ENCODE measurements around the gene RARB.

Gene RARB
- total RNA-seq = 0 to 1.0 (median 0.06) reads per million in 9 experiments

- DNase-seq (no peak), ATAC-seq (replicated peaks) (no peak)
- Mint-ChIP-seq H3K4me1 (ENCODE audit: low read depth in 2 of 2) (peaks cover 0 to 2% of the 10 kb centered on the region in 2 donors), H3K9me3 (no peaks in the 10 kb centered on the region), H3K4me3 (no peak within 1 kb of the TSS), H3K27ac (no peak within 1 kb of the TSS), H3K36me3 (ENCODE audit: insufficient read depth) (no peaks in the 10 kb centered on the region), H3K27me3 (peaks cover 33 to 51% of the 10 kb centered on the region in 2 donors)
Observed at GRCh38 chr3:25427942-25428788, at the start of gene RARB. RARB (plus strand) TSS chr3:25428263; CDS start chr3:25428732, 469 bp downstream.

- DNase-seq = no peak
- ATAC-seq (replicated peaks) = no peak
- Mint-ChIP-seq H3K4me1 (ENCODE audit: low read depth in 2 of 2) (no peaks in the 10 kb centered on the region), H3K27ac (no peak overlapping the region), H3K27me3 (peaks cover 0 to 5% of the 10 kb centered on the region in 2 donors), H3K4me3 (no peak overlapping the region), H3K36me3 (ENCODE audit: insufficient read depth) (no peaks in the 10 kb centered on the region), H3K9me3 (peaks cover 3 to 6% of the 10 kb centered on the region in 2 donors)
Observed at GRCh38 chr3:25378786-25379311, 49.2 kb upstream of the RARB start.

GRCh38 chr3:25380222-25380739 is 47.8 kb upstream of the RARB start:
- no peak overlapping the region for H3K27ac Mint-ChIP-seq
- peaks cover 0 to 3% of the 10 kb centered on the region in 2 donors for H3K9me3 Mint-ChIP-seq
- H3K4me3 Mint-ChIP-seq = no peak overlapping the region
- H3K36me3 Mint-ChIP-seq (ENCODE audit: insufficient read depth) = no peaks in the 10 kb centered on the region
- ATAC-seq (replicated peaks) = no peak
- H3K4me1 Mint-ChIP-seq (ENCODE audit: low read depth in 2 of 2) = no peaks in the 10 kb centered on the region
- DNase-seq = no peak
- peaks cover 5% of the 10 kb centered on the region in 2 donors for H3K27me3 Mint-ChIP-seq

GRCh38 chr3:25381083-25381482 is 47.0 kb upstream of the RARB start:
- H3K4me1 Mint-ChIP-seq (ENCODE audit: low read depth in 2 of 2) = no peaks in the 10 kb centered on the region
- ATAC-seq (replicated peaks) (no peak), DNase-seq (no peak)
- no peak overlapping the region for H3K27ac Mint-ChIP-seq
- peaks cover 5% of the 10 kb centered on the region in 2 donors for H3K27me3 Mint-ChIP-seq
- no peak overlapping the region for H3K4me3 Mint-ChIP-seq
- H3K36me3 Mint-ChIP-seq (ENCODE audit: insufficient read depth) = no peaks in the 10 kb centered on the region
- H3K9me3 Mint-ChIP-seq = peaks cover 0 to 3% of the 10 kb centered on the region in 2 donors

GRCh38 chr3:25384471-25384870 is 43.6 kb upstream of the RARB start:
- Mint-ChIP-seq H3K27me3 (peaks cover 5% of the 10 kb centered on the region in 2 donors), H3K4me3 (no peak overlapping the region), H3K27ac (no peak overlapping the region), H3K4me1 (ENCODE audit: low read depth in 2 of 2) (no peaks in the 10 kb centered on the region), H3K9me3 (peaks cover 0 to 1% of the 10 kb centered on the region in 2 donors), H3K36me3 (ENCODE audit: insufficient read depth) (no peaks in the 10 kb centered on the region)
- DNase-seq = no peak
- no peak for ATAC-seq (replicated peaks)

GRCh38 chr3:25385807-25386460 is 42.1 kb upstream of the RARB start:
- Mint-ChIP-seq H3K27ac (no peak overlapping the region), H3K36me3 (ENCODE audit: insufficient read depth) (no peaks in the 10 kb centered on the region), H3K27me3 (peaks cover 5% of the 10 kb centered on the region in 2 donors), H3K4me3 (no peak overlapping the region), H3K4me1 (ENCODE audit: low read depth in 2 of 2) (no peaks in the 10 kb centered on the region), H3K9me3 (peaks cover 0 to 1% of the 10 kb centered on the region in 2 donors)
- ATAC-seq (replicated peaks) (no peak), DNase-seq (no peak)

GRCh38 chr3:25386686-25387255 is 41.3 kb upstream of the RARB start:
- Mint-ChIP-seq H3K4me3 (no peak overlapping the region), H3K36me3 (ENCODE audit: insufficient read depth) (no peaks in the 10 kb centered on the region), H3K27ac (no peak overlapping the region), H3K27me3 (peaks cover 5% of the 10 kb centered on the region in 2 donors), H3K9me3 (peaks cover 0 to under 1% of the 10 kb centered on the region in 2 donors), H3K4me1 (ENCODE audit: low read depth in 2 of 2) (no peaks in the 10 kb centered on the region)
- ATAC-seq (replicated peaks) (no peak), DNase-seq (no peak)

GRCh38 chr3:25390605-25391004 is 37.5 kb upstream of the RARB start:
- no peaks in the 10 kb centered on the region for H3K36me3 Mint-ChIP-seq (ENCODE audit: insufficient read depth)
- no peaks in the 10 kb centered on the region for H3K27me3 Mint-ChIP-seq
- no peak overlapping the region for H3K27ac Mint-ChIP-seq

GRCh38 chr3:25396251-25396650 is 31.8 kb upstream of the RARB start:
- no peak overlapping the region for H3K27ac Mint-ChIP-seq
- no peak for DNase-seq
- no peak for ATAC-seq (replicated peaks)
- H3K4me1 Mint-ChIP-seq (ENCODE audit: low read depth in 2 of 2) = no peaks in the 10 kb centered on the region
- no peaks in the 10 kb centered on the region for H3K27me3 Mint-ChIP-seq
- no peak overlapping the region for H3K4me3 Mint-ChIP-seq
- peaks cover 0 to 14% of the 10 kb centered on the region in 2 donors for H3K9me3 Mint-ChIP-seq
- no peaks in the 10 kb centered on the region for H3K36me3 Mint-ChIP-seq (ENCODE audit: insufficient read depth)

More at GRCh38 chr3:25390605-25391004, 37.5 kb upstream of the RARB start:
- ATAC-seq (replicated peaks) (no peak), DNase-seq (no peak)
- Mint-ChIP-seq H3K4me1 (ENCODE audit: low read depth in 2 of 2) (no peaks in the 10 kb centered on the region), H3K9me3 (peaks cover 0 to 7% of the 10 kb centered on the region in 2 donors), H3K4me3 (no peak overlapping the region)

- Mint-ChIP-seq H3K27ac (no peak overlapping the region), H3K27me3 (no peaks in the 10 kb centered on the region), H3K4me1 (ENCODE audit: low read depth in 2 of 2) (no peaks in the 10 kb centered on the region), H3K4me3 (no peak overlapping the region), H3K9me3 (peaks cover 0 to 14% of the 10 kb centered on the region in 2 donors), H3K36me3 (ENCODE audit: insufficient read depth) (no peaks in the 10 kb centered on the region)
- DNase-seq (no peak), ATAC-seq (replicated peaks) (no peak)
Observed at GRCh38 chr3:25396686-25397085, 31.4 kb upstream of the RARB start.

- Mint-ChIP-seq H3K9me3 (peaks cover 0 to 14% of the 10 kb centered on the region in 2 donors), H3K36me3 (ENCODE audit: insufficient read depth) (no peaks in the 10 kb centered on the region), H3K4me3 (no peak overlapping the region), H3K27me3 (no peaks in the 10 kb centered on the region), H3K27ac (no peak overlapping the region), H3K4me1 (ENCODE audit: low read depth in 2 of 2) (no peaks in the 10 kb centered on the region)
- no peak for ATAC-seq (replicated peaks)
- DNase-seq = no peak
Observed at GRCh38 chr3:25397150-25397549, 30.9 kb upstream of the RARB start.

- Mint-ChIP-seq H3K27me3 (no peaks in the 10 kb centered on the region), H3K27ac (no peak overlapping the region), H3K36me3 (ENCODE audit: insufficient read depth) (no peaks in the 10 kb centered on the region), H3K4me1 (ENCODE audit: low read depth in 2 of 2) (no peaks in the 10 kb centered on the region), H3K4me3 (no peak overlapping the region), H3K9me3 (peaks cover 3 to 6% of the 10 kb centered on the region in 2 donors)
- no peak for DNase-seq
- no peak for ATAC-seq (replicated peaks)
Observed at GRCh38 chr3:25400587-25400986, 27.5 kb upstream of the RARB start.

GRCh38 chr3:25403968-25404367 is 24.1 kb upstream of the RARB start:
- Mint-ChIP-seq H3K4me3 (no peak overlapping the region), H3K9me3 (peaks cover 0 to 5% of the 10 kb centered on the region in 2 donors), H3K27ac (no peak overlapping the region), H3K27me3 (no peaks in the 10 kb centered on the region), H3K4me1 (ENCODE audit: low read depth in 2 of 2) (no peaks in the 10 kb centered on the region), H3K36me3 (ENCODE audit: insufficient read depth) (no peaks in the 10 kb centered on the region)
- no peak for ATAC-seq (replicated peaks)
- DNase-seq = no peak
